H54 (cell line): Measurements from ENCODE around the gene ARPC5L.

Source experiments
- DNase-seq: peaks from one replicate; pipeline ENCODE4 v3.0.0; 2011; ENCODE audit warnings: low spot score, mixed read lengths; ENCODE audit not compliant: insufficient read length
- FAIRE-seq: peaks from 3 replicates; lab custom pipeline; 2011; peaks lifted over from hg19 to GRCh38; lab: Jason Lieb, UNC
- POLR2A ChIP-seq: IDR thresholded peaks from 2 replicates; pipeline ENCODE4 v1.6.1; 2011; ENCODE audit warnings: low read depth, mild to moderate bottlenecking, low read length

Gene ARPC5L

DNA sequence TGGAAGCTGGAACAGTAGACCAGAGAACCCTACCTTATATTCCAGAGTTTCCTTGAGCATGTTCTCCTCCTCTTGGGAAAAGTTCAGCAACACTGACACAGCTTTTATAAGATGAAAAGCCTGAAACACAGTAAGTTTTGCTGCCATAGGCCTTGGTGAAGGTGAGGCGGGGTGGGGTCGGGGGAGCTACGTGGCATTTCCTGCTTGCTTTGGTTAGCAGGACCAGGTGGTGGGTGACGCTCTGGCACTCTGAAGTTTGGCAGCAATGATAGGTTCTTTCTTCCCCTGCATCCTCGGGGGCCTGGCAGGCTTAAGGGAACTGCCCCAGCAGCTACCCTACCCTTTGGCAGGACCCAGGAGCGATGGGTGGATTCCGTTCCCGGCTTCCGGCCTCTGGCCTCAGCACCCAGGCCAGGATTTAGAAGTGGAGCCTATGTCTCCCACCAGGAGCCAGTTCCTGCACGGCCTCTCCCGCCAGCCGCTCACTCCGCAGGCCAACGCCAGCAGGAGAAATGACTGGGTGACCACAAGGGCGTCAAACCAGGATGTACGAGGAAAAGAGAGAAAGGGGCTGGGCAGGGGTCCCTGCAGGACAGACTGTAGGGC is 19.3 kb downstream of the ARPC5L start:
- no peak for FAIRE-seq
- no peak for TF ChIP-seq POLR2A
- DNase-seq = no peak

DNA sequence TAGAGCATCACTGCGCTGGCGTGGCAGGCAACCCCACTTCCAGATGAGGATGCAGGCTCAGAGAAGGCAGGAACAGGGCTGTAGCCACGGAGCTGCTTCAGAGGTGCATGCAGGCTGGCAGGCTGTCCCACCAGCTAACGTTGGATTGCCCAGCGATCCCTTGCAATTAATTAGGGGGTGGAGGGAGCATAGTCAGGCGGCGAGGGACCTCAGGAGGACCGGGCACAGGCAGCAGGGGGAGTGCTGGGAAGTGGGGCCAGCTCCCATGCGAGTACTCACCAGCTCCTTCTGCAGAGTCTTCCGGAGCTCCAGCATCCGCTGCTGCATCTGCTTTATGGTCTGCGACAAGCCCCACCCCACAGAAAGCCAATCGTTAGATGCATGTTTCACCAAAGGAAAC is 20.3 kb downstream of the ARPC5L start:
- no peak for TF ChIP-seq POLR2A
- FAIRE-seq = no peak
- no peak for DNase-seq

- FAIRE-seq = no peak
- no peak for TF ChIP-seq POLR2A
Measured at GRCh38 chr9:124884376-124884775, 22.4 kb downstream of the ARPC5L start.

DNA sequence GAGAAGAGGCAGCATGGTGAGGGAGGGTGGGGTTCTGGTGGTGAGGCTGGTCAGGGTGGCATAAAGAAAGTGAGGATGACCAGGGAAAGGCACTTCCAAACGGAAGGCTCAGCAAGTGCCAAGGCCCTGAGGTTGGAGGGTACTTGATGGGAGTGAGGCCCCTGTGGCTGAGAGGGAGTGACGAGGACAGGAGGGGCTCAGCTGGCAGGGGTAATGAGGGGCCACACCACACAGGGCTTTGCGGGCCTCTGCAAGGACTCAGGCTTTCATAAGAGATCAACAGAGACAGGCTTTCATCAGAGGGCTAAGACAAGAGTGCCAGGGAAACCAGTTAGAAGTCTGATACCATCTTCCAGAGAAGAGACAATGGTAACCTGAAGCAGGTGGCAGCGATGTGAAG is 23.6 kb downstream of the ARPC5L start:
- TF ChIP-seq POLR2A = no peak
- FAIRE-seq = no peak
- no peak for DNase-seq

More at GRCh38 chr9:124884376-124884775, 22.4 kb downstream of the ARPC5L start:
- no peak for DNase-seq

- DNase-seq = no peak
- no peak for TF ChIP-seq POLR2A
- no peak for FAIRE-seq
Measured at GRCh38 chr9:124886461-124886860, 24.5 kb downstream of the ARPC5L start.

GRCh38 chr9:124886866-124887492 is 25.0 kb downstream of the ARPC5L start:
- DNase-seq = no peak
- no peak for FAIRE-seq
- no peak for TF ChIP-seq POLR2A

DNA sequence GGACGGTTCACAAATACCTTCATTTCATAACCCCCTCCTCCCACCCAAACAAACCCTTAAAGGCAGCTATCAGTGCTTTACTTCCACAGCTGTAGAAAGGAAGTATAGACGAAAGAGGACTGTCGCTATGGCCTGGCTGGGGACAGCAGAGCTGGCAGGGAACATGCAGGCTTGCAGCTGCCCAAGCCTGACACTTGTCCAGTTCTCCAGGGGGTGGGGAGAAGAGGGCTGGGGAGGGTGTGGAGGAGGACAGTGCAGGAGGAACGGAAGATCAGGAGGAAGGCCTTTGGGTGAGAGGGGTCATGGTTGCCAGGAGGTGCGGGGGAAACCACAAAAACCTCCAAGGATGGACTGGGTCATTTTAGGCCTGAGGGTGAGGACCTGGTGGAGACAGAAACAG is 25.9 kb downstream of the ARPC5L start:
- no peak for DNase-seq

DNA sequence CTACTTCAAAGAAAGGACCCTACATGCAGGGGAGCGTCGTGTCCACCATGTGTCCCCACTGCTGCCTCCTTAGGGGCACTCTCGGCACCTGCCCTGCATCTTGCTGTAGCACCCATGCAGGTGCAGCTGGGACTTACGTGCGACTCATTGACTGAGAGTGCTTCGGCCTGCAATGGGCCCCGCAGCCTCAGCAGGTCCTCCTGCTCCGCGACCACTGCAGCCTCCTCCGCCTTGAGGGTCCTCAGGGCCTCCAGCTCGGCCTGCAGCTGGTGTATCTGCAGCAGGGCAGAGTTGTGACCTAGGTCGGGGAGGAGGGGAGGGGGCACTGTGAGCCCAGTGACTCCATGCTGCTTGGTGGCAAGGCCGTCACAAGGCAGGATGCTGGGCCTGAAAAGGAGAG is 27.1 kb downstream of the ARPC5L start:
- no peak for DNase-seq
- TF ChIP-seq POLR2A = no peak
- FAIRE-seq = no peak

More for the DNA sequence above, 25.9 kb downstream of the ARPC5L start:
- no peak for TF ChIP-seq POLR2A
- FAIRE-seq = no peak

DNA sequence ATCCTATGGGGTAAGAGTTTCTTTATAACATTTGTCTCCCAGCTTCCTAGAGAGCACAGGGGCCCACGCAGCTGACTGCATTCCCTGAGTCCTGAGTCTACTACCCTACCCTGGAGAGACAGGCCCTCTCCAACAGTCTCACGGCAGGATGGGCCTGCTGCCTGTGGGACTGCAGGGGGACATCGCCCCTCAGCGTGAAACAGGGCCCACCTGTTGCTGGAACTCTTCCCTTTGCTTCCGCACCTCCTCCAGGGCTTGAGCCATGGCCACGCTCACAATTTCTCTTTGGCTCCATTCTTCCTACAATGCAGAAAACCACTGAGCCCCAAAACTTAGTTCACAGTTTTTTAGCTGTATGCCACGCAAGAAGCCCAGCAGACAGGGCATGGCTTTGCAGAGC is 28.2 kb downstream of the ARPC5L start:
- FAIRE-seq = no peak
- no peak for TF ChIP-seq POLR2A
- no peak for DNase-seq

- no peak for DNase-seq
- FAIRE-seq = no peak
- no peak for TF ChIP-seq POLR2A
Measured at GRCh38 chr9:124894035-124894740, 32.3 kb downstream of the ARPC5L start.

- TF ChIP-seq POLR2A = no peak
- peak; percentile 43 for FAIRE-seq
- no peak for DNase-seq
Measured at GRCh38 chr9:124894741-124895170, 32.8 kb downstream of the ARPC5L start.

DNA sequence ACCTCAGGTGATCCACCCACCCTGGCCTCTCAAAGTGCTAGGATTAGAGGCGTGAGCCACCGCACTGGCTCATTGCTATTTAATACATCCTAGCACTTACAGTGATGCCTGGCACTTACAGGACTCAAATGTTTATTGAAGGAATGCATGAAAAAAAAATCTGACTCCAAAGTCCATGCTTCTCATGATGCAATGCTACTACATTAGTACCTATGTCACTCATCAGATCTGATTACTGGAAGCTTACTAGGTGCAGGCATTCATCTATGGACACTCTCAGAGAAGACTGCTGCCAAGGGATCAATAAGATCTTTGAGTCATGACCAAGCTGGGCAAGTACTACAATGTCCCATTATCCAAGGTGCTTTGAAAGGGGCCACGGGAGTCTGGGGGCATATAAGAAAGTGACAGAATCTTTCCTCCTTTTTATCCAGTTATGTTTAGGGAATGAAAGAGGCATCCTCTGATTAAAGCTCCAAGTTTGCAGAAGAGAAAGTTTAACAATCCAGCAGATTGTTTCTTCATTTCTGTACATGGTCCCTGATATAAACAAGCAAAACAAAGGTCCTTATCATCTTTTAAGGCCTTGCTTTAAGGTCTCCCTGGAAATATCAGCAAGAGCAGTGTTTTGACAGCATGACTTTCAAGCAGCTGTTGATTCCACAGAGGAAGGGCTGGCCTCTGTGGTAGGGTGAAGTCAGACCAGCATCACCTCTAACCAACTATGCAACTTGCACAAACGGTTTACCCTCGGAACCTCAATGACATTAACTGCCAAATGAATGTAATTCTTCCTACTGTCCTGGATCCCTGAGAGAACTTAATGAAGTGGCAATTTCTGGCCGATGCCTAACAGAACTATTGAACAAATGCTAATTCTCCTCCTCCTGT is 35.9 kb downstream of the ARPC5L start:
- DNase-seq = no peak
- TF ChIP-seq POLR2A = no peak
- FAIRE-seq = no peak

- TF ChIP-seq POLR2A = no peak
- DNase-seq (no peak), FAIRE-seq (no peak)
Measured at GRCh38 chr9:124899845-124900244, 37.9 kb downstream of the ARPC5L start.
